ENCODE measurements around the gene TREML2. TPM values are rescaled to one million over a fixed set of nuclear protein-coding genes. Genes with fewer than 3 reads are reported as not detected.
"Not testable (repeated sequence)": the region's sequence is repeated elsewhere in the genome, so short reads cannot be mapped to it uniquely, and the experiment has no call there.

Gene TREML2
- total RNA-seq (2014; rRNA removed; shearing (Covaris generic)) = not detected in 2 replicates

- H3K27ac ChIP-seq = no peak within 1 kb of the TSS
- peaks cover 5% of the 10 kb centered on the region; the same call in 1 of the 2 replicates for H3K27me3 ChIP-seq (replicated peaks)
- no peak for DNase-seq (ENCODE audit: low read depth in 1 of 2, low spot score in 2 of 2)
- H3K4me3 ChIP-seq = no peak within 1 kb of the TSS
- no peaks in the 10 kb centered on the region for H3K36me3 ChIP-seq
- no peaks in the 10 kb centered on the region for H3K4me1 ChIP-seq (replicated peaks)
- H3K9me3 ChIP-seq (replicated peaks) = no peaks in the 10 kb centered on the region
Observed at GRCh38 chr6:41200901-41201763, at the start of gene TREML2. TREML2 (minus strand) TSS chr6:41201149; CDS start chr6:41201008, 141 bp downstream.

GRCh38 chr6:41247882-41248705 is 47.1 kb upstream of the TREML2 start:
- H3K27ac ChIP-seq = no peak overlapping the region
- no peaks in the 10 kb centered on the region for H3K36me3 ChIP-seq
- no peaks in the 10 kb centered on the region for H3K27me3 ChIP-seq (replicated peaks)
- no peaks in the 10 kb centered on the region for H3K9me3 ChIP-seq (replicated peaks)
- H3K4me3 ChIP-seq = no peak overlapping the region
- no peak for DNase-seq (ENCODE audit: low read depth in 1 of 2, low spot score in 2 of 2)
- no peaks in the 10 kb centered on the region for H3K4me1 ChIP-seq (replicated peaks)

- no peak for DNase-seq (ENCODE audit: low read depth in 1 of 2, low spot score in 2 of 2)
- Histone ChIP-seq H3K9me3 (replicated peaks) (no peaks in the 10 kb centered on the region), H3K27ac (no peak overlapping the region), H3K4me1 (replicated peaks) (no peaks in the 10 kb centered on the region), H3K27me3 (replicated peaks) (no peaks in the 10 kb centered on the region), H3K4me3 (no peak overlapping the region), H3K36me3 (no peaks in the 10 kb centered on the region)
Observed at GRCh38 chr6:41247288-41247865, 46.4 kb upstream of the TREML2 start.

GRCh38 chr6:41246529-41246928 is 45.6 kb upstream of the TREML2 start:
- not testable (repeated sequence) for H3K27me3 ChIP-seq (replicated peaks); H3K4me1 ChIP-seq (replicated peaks); H3K4me3 ChIP-seq; H3K9me3 ChIP-seq (replicated peaks); DNase-seq (ENCODE audit: low read depth in 1 of 2, low spot score in 2 of 2); H3K27ac ChIP-seq; H3K36me3 ChIP-seq

- Histone ChIP-seq H3K4me3 (no peak overlapping the region), H3K27me3 (replicated peaks) (peaks cover 29% of the 10 kb centered on the region), H3K4me1 (replicated peaks) (peaks cover 6% of the 10 kb centered on the region), H3K36me3 (no peaks in the 10 kb centered on the region), H3K9me3 (replicated peaks) (no peaks in the 10 kb centered on the region), H3K27ac (no peak overlapping the region)
- peak in 1 of 2 experiments; percentile 14 for DNase-seq (ENCODE audit: low read depth in 1 of 2, low spot score in 2 of 2)
Observed at GRCh38 chr6:41239467-41240159, 38.7 kb upstream of the TREML2 start.

GRCh38 chr6:41237128-41237527 is 36.2 kb upstream of the TREML2 start:
- peaks cover 35% of the 10 kb centered on the region for H3K27me3 ChIP-seq (replicated peaks)
- H3K9me3 ChIP-seq (replicated peaks) = no peaks in the 10 kb centered on the region
- no peak overlapping the region for H3K4me3 ChIP-seq
- H3K36me3 ChIP-seq = no peaks in the 10 kb centered on the region
- DNase-seq (ENCODE audit: low read depth in 1 of 2, low spot score in 2 of 2) = no peak
- H3K27ac ChIP-seq = no peak overlapping the region
- peaks cover 6% of the 10 kb centered on the region for H3K4me1 ChIP-seq (replicated peaks)

- Histone ChIP-seq H3K27ac (no peak overlapping the region), H3K36me3 (no peaks in the 10 kb centered on the region), H3K9me3 (replicated peaks) (no peaks in the 10 kb centered on the region), H3K4me1 (replicated peaks) (peaks cover 6% of the 10 kb centered on the region), H3K27me3 (replicated peaks) (peaks cover 38% of the 10 kb centered on the region), H3K4me3 (no peak overlapping the region)
- DNase-seq (ENCODE audit: low read depth in 1 of 2, low spot score in 2 of 2) = no peak
Observed at GRCh38 chr6:41236276-41236675, 35.3 kb upstream of the TREML2 start.

- DNase-seq (ENCODE audit: low read depth in 1 of 2, low spot score in 2 of 2) = no peak
- no peak overlapping the region for H3K27ac ChIP-seq
- H3K4me3 ChIP-seq = no peak overlapping the region
- no peaks in the 10 kb centered on the region for H3K4me1 ChIP-seq (replicated peaks)
- peaks cover 18% of the 10 kb centered on the region; the same call in 1 of the 2 replicates for H3K27me3 ChIP-seq (replicated peaks)
- no peaks in the 10 kb centered on the region for H3K36me3 ChIP-seq
- no peaks in the 10 kb centered on the region for H3K9me3 ChIP-seq (replicated peaks)
Observed at GRCh38 chr6:41232667-41233066, 31.7 kb upstream of the TREML2 start.

GRCh38 chr6:41231246-41231645 is 30.3 kb upstream of the TREML2 start:
- Histone ChIP-seq H3K9me3 (replicated peaks) (no peaks in the 10 kb centered on the region), H3K27ac (no peak overlapping the region), H3K4me1 (replicated peaks) (no peaks in the 10 kb centered on the region), H3K27me3 (replicated peaks) (peaks cover 18% of the 10 kb centered on the region; the same call in 1 of the 2 replicates), H3K36me3 (no peaks in the 10 kb centered on the region), H3K4me3 (no peak overlapping the region)
- no peak for DNase-seq (ENCODE audit: low read depth in 1 of 2, low spot score in 2 of 2)

- Histone ChIP-seq H3K27ac (no peak overlapping the region), H3K27me3 (replicated peaks) (peaks cover 22% of the 10 kb centered on the region; the same call in 1 of the 2 replicates), H3K4me1 (replicated peaks) (no peaks in the 10 kb centered on the region), H3K4me3 (no peak overlapping the region), H3K36me3 (no peaks in the 10 kb centered on the region), H3K9me3 (replicated peaks) (no peaks in the 10 kb centered on the region)
- no peak for DNase-seq (ENCODE audit: low read depth in 1 of 2, low spot score in 2 of 2)
Observed at GRCh38 chr6:41229721-41230120, 28.8 kb upstream of the TREML2 start.

- no peaks in the 10 kb centered on the region for H3K9me3 ChIP-seq (replicated peaks)
Observed at GRCh38 chr6:41228616-41229015, 27.7 kb upstream of the TREML2 start.

GRCh38 chr6:41228096-41228495 is 27.1 kb upstream of the TREML2 start, which contains the start of gene TREML4:
TREML4 (plus strand) TSS chr6:41228349; CDS start chr6:41228428, 79 bp downstream.
- Histone ChIP-seq H3K4me3 (no peak within 1 kb of the TSS), H3K27ac (no peak within 1 kb of the TSS), H3K27me3 (replicated peaks) (peaks cover 21% of the 10 kb centered on the region; the same call in 1 of the 2 replicates), H3K9me3 (replicated peaks) (no peaks in the 10 kb centered on the region), H3K36me3 (no peaks in the 10 kb centered on the region), H3K4me1 (replicated peaks) (no peaks in the 10 kb centered on the region)
- no peak for DNase-seq (ENCODE audit: low read depth in 1 of 2, low spot score in 2 of 2)

More at GRCh38 chr6:41228616-41229015, 27.7 kb upstream of the TREML2 start:
- Histone ChIP-seq H3K27me3 (replicated peaks) (peaks cover 22% of the 10 kb centered on the region; the same call in 1 of the 2 replicates), H3K4me3 (no peak overlapping the region), H3K36me3 (no peaks in the 10 kb centered on the region), H3K4me1 (replicated peaks) (no peaks in the 10 kb centered on the region), H3K27ac (no peak overlapping the region)
- no peak for DNase-seq (ENCODE audit: low read depth in 1 of 2, low spot score in 2 of 2)

- Histone ChIP-seq H3K27me3 (replicated peaks) (peaks cover 12% of the 10 kb centered on the region; the same call in 1 of the 2 replicates), H3K4me1 (replicated peaks) (no peaks in the 10 kb centered on the region), H3K9me3 (replicated peaks) (no peaks in the 10 kb centered on the region), H3K27ac (no peak overlapping the region), H3K36me3 (no peaks in the 10 kb centered on the region), H3K4me3 (no peak overlapping the region)
- DNase-seq (ENCODE audit: low read depth in 1 of 2, low spot score in 2 of 2) = no peak
Observed at GRCh38 chr6:41226752-41227151, 25.8 kb upstream of the TREML2 start.

Data from SJSA1 (cell line).